ENCODE results near the gene BMP8B. TPM values are rescaled to one million over a fixed set of nuclear protein-coding genes. Genes with fewer than 3 reads are reported as not detected.

Gene BMP8B
- total and polyA plus RNA-seq, 12 donors, result 0.07 to 0.79 (median 0.22) TPM

DNA sequence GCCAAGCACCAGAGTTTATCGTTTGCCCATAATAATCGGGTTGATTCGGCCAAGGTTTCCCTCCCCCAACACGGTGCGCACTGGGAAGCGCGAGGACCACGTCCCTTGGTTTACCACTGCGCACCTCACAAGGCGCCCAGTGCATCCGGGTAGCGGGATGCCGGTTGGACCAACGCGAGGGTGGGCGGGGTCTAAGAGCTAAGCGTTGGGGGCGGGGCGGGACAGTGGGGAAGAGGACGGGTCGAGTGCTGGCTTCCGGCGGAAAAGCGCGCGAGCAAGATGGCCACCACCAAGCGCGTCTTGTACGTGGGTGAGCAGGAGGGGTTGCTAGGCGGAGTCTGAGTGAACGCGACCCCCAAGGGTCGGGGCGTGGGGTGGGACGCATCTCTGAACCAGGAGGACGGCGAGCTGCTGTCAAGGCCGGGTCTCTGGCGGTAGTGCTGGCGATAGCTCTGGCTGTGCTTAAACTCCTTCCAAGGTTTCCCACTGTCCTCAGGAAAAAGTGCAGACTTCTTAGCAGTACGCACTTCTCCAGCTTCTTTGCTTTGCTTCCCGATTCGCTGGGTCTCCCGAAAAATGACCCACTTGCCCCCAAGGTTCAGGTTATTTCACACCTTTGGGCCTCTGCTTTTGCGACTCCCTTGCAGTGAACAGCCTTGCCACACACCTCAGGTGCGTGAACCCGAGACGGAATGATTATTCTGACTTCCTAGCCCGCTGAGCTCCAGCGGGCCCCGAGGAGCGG is 49.9 kb downstream of the BMP8B start, which contains the start of gene PPIE:
Gene PPIE (plus strand): TSS at position 261 of the 745 bp plus-strand sequence. CDS start 19 bp downstream, at position 280.
- DNase-seq, result peak; percentile 94 to 96
- Histone ChIP-seq H3K4me1 (peaks cover 4 to 23% (median 10%) of the 10 kb centered on the region in 9 donors), H3K27me3 (peaks cover 0 to 21% (median 10%) of the 10 kb centered on the region in 7 donors), H3K27ac (peak within 1 kb of the TSS in 9 of 10 donors; percentile 63 to 87 (median 76)), H3K9me3 (no peaks in the 10 kb centered on the region), H3K4me3 (peak within 1 kb of the TSS; percentile 62 to 92 (median 76)), H3K36me3 (peaks cover 0 to 40% (median 18%) of the 10 kb centered on the region in 9 donors)
- TF ChIP-seq, protein P1, sequence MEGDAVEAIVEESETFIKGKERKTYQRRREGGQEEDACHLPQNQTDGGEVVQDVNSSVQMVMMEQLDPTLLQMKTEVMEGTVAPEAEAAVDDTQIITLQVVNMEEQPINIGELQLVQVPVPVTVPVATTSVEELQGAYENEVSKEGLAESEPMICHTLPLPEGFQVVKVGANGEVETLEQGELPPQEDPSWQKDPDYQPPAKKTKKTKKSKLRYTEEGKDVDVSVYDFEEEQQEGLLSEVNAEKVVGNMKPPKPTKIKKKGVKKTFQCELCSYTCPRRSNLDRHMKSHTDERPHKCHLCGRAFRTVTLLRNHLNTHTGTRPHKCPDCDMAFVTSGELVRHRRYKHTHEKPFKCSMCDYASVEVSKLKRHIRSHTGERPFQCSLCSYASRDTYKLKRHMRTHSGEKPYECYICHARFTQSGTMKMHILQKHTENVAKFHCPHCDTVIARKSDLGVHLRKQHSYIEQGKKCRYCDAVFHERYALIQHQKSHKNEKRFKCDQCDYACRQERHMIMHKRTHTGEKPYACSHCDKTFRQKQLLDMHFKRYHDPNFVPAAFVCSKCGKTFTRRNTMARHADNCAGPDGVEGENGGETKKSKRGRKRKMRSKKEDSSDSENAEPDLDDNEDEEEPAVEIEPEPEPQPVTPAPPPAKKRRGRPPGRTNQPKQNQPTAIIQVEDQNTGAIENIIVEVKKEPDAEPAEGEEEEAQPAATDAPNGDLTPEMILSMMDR (IDR thresholded peaks at IDR 0.05), result no peak
- WGBS, 2 donors, result 1% methylated on average over 52 of the region's 52 CpGs
- intact Hi-C loops (cut with DNase I), result no loop called here
- ATAC-seq, result peak; percentile 96 to 99 (median 98)

DNA sequence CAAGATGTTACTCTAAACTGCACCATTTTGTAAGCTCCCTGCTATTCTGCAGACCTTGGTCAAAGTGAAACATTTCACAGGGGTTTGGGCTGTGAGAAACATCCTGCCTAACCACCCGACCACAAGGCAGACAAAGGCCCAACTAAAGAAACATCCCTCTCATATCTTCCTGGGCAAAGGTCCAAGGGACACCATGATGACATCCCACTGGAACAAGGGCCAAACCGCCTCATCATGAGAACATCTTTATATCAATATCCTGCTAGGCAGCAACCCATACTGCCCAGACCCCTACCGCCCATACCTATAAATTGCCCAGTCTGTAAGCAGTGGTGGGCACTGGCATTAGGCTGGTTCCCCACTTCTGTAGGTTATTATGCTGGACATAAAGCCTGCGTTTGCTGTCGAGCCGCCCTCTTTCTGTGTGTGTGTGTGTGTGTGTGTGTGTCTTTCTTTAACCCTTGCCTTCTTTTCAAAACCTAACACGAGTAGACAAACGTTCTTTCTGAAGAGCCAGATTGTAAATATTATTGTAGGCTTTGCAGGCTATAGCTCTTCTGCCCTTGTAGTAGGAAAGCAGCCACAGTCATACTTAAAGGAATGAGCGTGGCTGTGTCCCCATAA is 51.0 kb downstream of the BMP8B start:
- peaks cover 4 to 32% (median 10%) of the 10 kb centered on the region in 9 donors for H3K4me1 ChIP-seq
- no peaks in the 10 kb centered on the region for H3K9me3 ChIP-seq
- H3K36me3 ChIP-seq, result peaks cover 0 to 28% (median 6%) of the 10 kb centered on the region in 9 donors
- intact Hi-C loops (cut with DNase I), result no loop called here
- H3K4me3 ChIP-seq, result no peak overlapping the region
- H3K27me3 ChIP-seq, result peaks cover 0 to 32% (median 18%) of the 10 kb centered on the region in 7 donors
- WGBS, 2 donors, result 74 to 76% methylated on average over 9 of the region's 9 CpGs
- ATAC-seq (no peak), DNase-seq (no peak)
- H3K27ac ChIP-seq, result no peak overlapping the region
- TF ChIP-seq, protein P1 (IDR thresholded peaks at IDR 0.05), result no peak

DNA sequence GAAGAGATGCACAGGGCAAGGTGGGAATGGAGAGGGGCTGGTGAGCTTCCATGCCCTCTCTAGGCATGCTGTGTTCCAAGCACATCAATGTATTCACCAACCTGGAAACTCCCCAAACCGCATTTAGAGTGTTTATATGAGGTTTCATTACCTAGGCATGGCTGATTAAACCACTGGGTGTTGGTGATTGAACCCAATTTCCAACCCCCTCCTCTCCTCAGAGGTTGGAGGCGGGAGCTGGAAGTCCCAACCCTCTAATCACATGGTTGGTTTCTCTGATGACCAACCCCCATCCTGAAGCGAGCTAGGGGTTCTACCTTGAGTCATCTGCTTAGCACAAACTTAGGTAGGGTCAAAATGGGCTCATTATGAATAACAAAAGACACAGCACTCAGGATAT is 52.9 kb downstream of the BMP8B start:
- H3K4me3 ChIP-seq, result no peak overlapping the region
- intact Hi-C loops (cut with DNase I), result no loop called here

DNA sequence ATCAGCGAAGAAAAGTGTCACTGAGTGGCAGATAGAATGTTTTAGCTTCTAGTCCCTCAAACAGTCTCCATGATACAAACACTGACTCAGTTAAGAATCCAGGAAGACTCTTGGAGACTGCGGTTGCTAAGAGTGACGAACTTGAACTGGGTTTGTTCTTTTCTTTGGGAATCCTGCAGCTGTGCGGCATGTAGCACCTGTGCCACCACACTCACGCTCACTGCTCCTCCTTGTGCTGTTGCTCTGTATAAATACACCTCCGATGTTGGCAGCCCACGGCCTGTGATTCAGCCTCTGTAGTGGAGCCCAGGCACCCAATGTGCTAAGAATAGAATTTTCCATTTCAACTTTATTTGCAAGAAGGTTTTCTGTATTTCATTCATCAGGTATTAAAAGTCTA is 55.5 kb downstream of the BMP8B start:
- peak in 7 of 8 donors; percentile 43 to 87 (median 83) for ATAC-seq
- H3K4me3 ChIP-seq, result no peak overlapping the region
- H3K4me1 ChIP-seq, result peaks cover 0 to 10% (median 0%) of the 10 kb centered on the region in 9 donors
- DNase-seq, result peak in 1 of 2 donors; percentile 25
- no peaks in the 10 kb centered on the region for H3K36me3 ChIP-seq
- 53 to 54% methylated on average over 7 of the region's 7 CpGs for WGBS, 2 donors
- TF ChIP-seq, protein P1 (IDR thresholded peaks at IDR 0.05), result no peak
- peaks cover 0 to 77% (median 60%) of the 10 kb centered on the region in 7 donors for H3K27me3 ChIP-seq
- H3K9me3 ChIP-seq, result no peaks in the 10 kb centered on the region
- no peak overlapping the region for H3K27ac ChIP-seq
- intact Hi-C loops (cut with DNase I), result no loop called here

More for the DNA sequence above, 52.9 kb downstream of the BMP8B start:
- no peak overlapping the region for H3K27ac ChIP-seq
- peaks cover 0 to 52% (median 36%) of the 10 kb centered on the region in 7 donors for H3K27me3 ChIP-seq
- DNase-seq (no peak), ATAC-seq (no peak)
- H3K9me3 ChIP-seq, result no peaks in the 10 kb centered on the region
- 70 to 77% methylated on average over 3 of the region's 3 CpGs for WGBS, 2 donors
- H3K4me1 ChIP-seq, result peaks cover 4 to 32% (median 10%) of the 10 kb centered on the region in 9 donors
- peaks cover 0 to 9% (median 0%) of the 10 kb centered on the region in 9 donors for H3K36me3 ChIP-seq
- TF ChIP-seq, protein P1 (IDR thresholded peaks at IDR 0.05), result no peak
